Muscle layer of duodenum (tissue), 2 donors: Measurements from ENCODE around the gene THAP11.

Experiments
- H3K27ac ChIP-seq: one replicate; pipeline ENCODE4 v1.7.0; 2013; ENCODE audit warnings: mild to moderate bottlenecking, low read length
- H3K27me3 ChIP-seq: one replicate; pipeline ENCODE4 v1.7.0; 2013; ENCODE audit warnings: low read depth, mild to moderate bottlenecking, control low read depth, low read length
- H3K36me3 ChIP-seq, 2 donors: one replicate each; pipeline ENCODE4 v1.7.0; 2013; ENCODE audit warnings: low read length in 2 of 2, control low read depth in 1 of 2, mild to moderate bottlenecking in 1 of 2; ENCODE audit not compliant: insufficient read depth in 2 of 2, control insufficient read depth in 1 of 2
- H3K4me1 ChIP-seq, 2 donors: one replicate each; pipeline ENCODE4 v1.7.0; 2013; ENCODE audit warnings: low read length in 2 of 2, mild to moderate bottlenecking in 2 of 2, control low read depth in 1 of 2, moderate library complexity in 1 of 2; ENCODE audit not compliant: insufficient read depth in 2 of 2, control insufficient read depth in 1 of 2
- H3K4me3 ChIP-seq, 2 donors: one replicate each; pipeline ENCODE4 v1.7.0; 2013; ENCODE audit warnings: low read length in 2 of 2, low read depth in 1 of 2, mild to moderate bottlenecking in 1 of 2
- H3K9me3 ChIP-seq, 2 donors: one replicate each; pipeline ENCODE4 v1.7.0; 2013; ENCODE audit warnings: low read length in 2 of 2, control low read depth in 1 of 2, mild to moderate bottlenecking in 1 of 2; ENCODE audit not compliant: control insufficient read depth in 1 of 2
- donor health status: healthy.

The THAP11 gene

GRCh38 chr16:67841816-67842508 lies at the start of gene THAP11:
Gene THAP11 (plus strand): TSS chr16:67842320. CDS start chr16:67842555, 235 bp downstream.
- peaks cover 0 to 4% of the 10 kb centered on the region in 2 donors for H3K36me3 ChIP-seq
- H3K4me3 ChIP-seq, result peak within 1 kb of the TSS; percentile 74 to 85
- H3K27me3 ChIP-seq, result no peaks in the 10 kb centered on the region
- H3K9me3 ChIP-seq, result no peaks in the 10 kb centered on the region
- H3K27ac ChIP-seq, result peak within 1 kb of the TSS; percentile 95
- peaks cover 22 to 34% of the 10 kb centered on the region in 2 donors for H3K4me1 ChIP-seq

- Histone ChIP-seq H3K27me3 (no peaks in the 10 kb centered on the region), H3K36me3 (peaks cover 0 to 15% of the 10 kb centered on the region in 2 donors), H3K4me3 (no peak overlapping the region), H3K27ac (no peak overlapping the region), H3K9me3 (no peaks in the 10 kb centered on the region), H3K4me1 (peaks cover 0 to 2% of the 10 kb centered on the region in 2 donors)
Observed at GRCh38 chr16:67796099-67796718, 45.9 kb upstream of the THAP11 start.

GRCh38 chr16:67800338-67800926 lies 41.7 kb upstream of the THAP11 start:
- Histone ChIP-seq H3K27me3 (no peaks in the 10 kb centered on the region), H3K36me3 (peaks cover 5 to 28% of the 10 kb centered on the region in 2 donors), H3K4me3 (no peak overlapping the region), H3K4me1 (peaks cover 5 to 15% of the 10 kb centered on the region in 2 donors), H3K9me3 (no peaks in the 10 kb centered on the region), H3K27ac (no peak overlapping the region)

GRCh38 chr16:67801241-67801640 lies 40.9 kb upstream of the THAP11 start:
- no peak overlapping the region for H3K27ac ChIP-seq
- H3K4me3 ChIP-seq, result no peak overlapping the region
- no peaks in the 10 kb centered on the region for H3K9me3 ChIP-seq
- no peaks in the 10 kb centered on the region for H3K27me3 ChIP-seq
- H3K4me1 ChIP-seq, result peaks cover 9 to 19% of the 10 kb centered on the region in 2 donors
- H3K36me3 ChIP-seq, result peaks cover 5 to 28% of the 10 kb centered on the region in 2 donors

DNA sequence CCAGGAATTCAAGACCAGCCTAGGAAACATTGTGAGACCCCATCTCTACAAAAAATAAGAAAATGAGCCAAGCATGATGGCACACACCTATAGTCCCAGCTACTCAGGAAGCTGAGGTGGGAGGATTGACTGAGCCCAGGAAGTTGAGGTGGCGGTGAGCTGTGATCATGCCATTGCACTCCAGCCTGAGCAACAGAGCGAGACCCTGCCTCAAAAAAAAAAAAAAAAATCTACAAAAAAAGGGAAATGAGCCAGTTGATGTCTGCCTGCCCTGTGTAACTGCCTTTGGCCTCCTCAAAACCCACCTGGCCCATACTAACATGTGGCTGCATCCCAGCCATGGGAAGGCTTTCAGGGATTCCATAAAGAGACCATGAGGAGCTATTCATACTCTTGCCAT lies 40.2 kb upstream of the THAP11 start:
- H3K4me3 ChIP-seq, result no peak overlapping the region
- H3K27ac ChIP-seq, result no peak overlapping the region
- no peaks in the 10 kb centered on the region for H3K9me3 ChIP-seq
- peaks cover 5 to 28% of the 10 kb centered on the region in 2 donors for H3K36me3 ChIP-seq
- no peaks in the 10 kb centered on the region for H3K27me3 ChIP-seq
- H3K4me1 ChIP-seq, result peaks cover 9 to 19% of the 10 kb centered on the region in 2 donors

DNA sequence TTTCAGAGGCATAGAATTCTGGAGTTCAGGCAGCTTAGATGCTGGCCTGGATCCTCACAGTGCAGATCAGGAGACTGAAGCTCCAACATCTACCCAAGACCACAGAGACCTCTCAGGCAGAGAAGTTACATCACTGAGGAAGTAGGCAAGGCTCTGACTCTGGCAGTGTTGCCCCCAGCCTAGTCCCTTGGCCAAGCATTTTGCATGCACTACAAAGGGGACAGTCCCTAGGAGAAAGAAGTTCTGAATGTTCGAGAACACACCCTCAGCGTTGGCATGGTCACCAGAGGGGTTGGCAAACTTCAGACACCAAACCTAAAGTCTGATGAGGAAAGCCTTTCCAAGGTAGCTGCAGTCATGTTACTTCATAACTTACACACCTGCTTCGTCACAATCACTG lies 38.2 kb upstream of the THAP11 start:
- Histone ChIP-seq H3K27ac (no peak overlapping the region), H3K4me3 (no peak overlapping the region), H3K9me3 (no peaks in the 10 kb centered on the region), H3K27me3 (no peaks in the 10 kb centered on the region), H3K4me1 (peaks cover 11 to 27% of the 10 kb centered on the region in 2 donors), H3K36me3 (peaks cover 5 to 21% of the 10 kb centered on the region in 2 donors)

DNA sequence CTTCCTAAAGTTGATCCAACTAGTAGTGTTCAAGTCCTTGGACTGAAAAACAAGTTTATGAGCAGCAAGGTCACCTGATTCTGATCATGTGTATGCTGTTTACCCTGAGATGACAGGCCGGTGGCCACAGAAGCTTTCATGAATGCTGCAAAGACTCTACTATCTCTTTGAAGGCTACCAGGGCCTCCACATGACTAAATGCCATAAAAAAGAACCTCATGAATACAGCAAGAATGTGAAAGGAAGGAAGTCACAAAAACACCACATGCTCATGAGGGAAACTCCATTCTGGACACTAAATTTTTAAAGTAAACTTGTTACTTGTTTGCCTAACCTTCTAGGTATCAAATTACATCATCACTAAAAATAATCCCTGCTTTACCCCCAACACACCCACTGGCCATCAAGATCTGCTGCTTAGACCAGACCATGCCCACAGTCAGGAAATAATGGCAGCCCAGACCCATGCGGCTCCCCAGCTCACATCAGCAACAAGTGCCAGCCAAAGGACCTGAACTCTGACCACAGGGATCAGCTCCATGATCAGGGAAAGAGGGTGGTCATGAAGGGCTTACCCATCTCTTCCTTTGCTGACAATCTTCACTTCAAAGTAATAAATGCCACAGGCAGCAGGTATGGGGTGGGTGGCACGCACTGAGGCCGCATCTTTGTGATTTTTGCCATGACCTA lies 37.1 kb upstream of the THAP11 start:
- Histone ChIP-seq H3K27ac (peak overlapping the region; percentile 75), H3K4me1 (peaks cover 11 to 27% of the 10 kb centered on the region in 2 donors), H3K9me3 (no peaks in the 10 kb centered on the region), H3K4me3 (peak overlapping the region; percentile 89 to 96), H3K27me3 (no peaks in the 10 kb centered on the region), H3K36me3 (peaks cover 5 to 21% of the 10 kb centered on the region in 2 donors)

DNA sequence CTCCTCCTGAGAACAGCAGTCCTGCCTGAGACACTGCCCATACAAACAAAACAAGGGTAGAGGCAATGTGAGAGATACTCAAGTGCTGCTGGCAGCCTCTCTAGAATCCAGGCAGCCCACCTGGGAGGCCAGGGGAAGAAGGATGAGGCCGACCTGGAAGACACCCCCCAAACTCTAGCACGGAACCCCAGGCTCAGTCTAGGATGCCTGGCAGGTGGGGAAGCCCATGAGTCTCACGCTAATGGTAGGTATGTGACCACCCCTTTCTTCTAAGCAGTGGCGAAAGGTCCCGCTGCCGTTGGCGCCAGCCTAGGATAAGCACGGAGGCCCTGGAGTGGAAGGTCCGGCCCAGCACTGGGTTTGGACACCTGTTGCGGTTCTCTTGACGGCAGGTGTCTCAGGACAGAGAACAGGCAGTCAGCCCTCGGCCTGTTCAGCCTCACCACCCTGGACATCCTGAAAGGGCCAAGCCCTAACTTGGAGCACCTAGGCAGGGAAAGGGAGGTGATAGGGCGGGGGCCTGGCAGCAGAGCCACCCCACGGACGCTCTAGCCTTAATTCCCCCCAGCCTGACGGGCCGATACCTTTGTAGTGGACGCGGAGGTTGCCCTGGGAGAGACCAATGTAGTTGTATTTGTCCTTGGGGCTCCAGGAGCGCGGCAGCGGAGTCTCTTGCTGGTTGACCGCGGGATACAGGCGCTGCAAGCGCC lies 36.2 kb upstream of the THAP11 start:
- H3K27me3 ChIP-seq, result no peaks in the 10 kb centered on the region
- H3K9me3 ChIP-seq, result no peaks in the 10 kb centered on the region

GRCh38 chr16:67806428-67807147 lies 35.5 kb upstream of the THAP11 start, which contains the start of the genes RANBP10 and TSNAXIP1:
Gene RANBP10 (minus strand): TSS chr16:67806560. CDS start chr16:67806536, 24 bp downstream.
Gene TSNAXIP1 (plus strand): TSS chr16:67806889. CDS start chr16:67807150, 261 bp downstream.
- H3K27ac ChIP-seq, result peak within 1 kb of the TSS; percentile 75
- H3K9me3 ChIP-seq, result no peaks in the 10 kb centered on the region
- H3K4me1 ChIP-seq, result peaks cover 11 to 21% of the 10 kb centered on the region in 2 donors
- no peaks in the 10 kb centered on the region for H3K27me3 ChIP-seq
- peak within 1 kb of the TSS; percentile 89 to 96 for H3K4me3 ChIP-seq
- H3K36me3 ChIP-seq, result peaks cover 5 to 8% of the 10 kb centered on the region in 2 donors

More for the DNA sequence above, 36.2 kb upstream of the THAP11 start:
- Histone ChIP-seq H3K4me3 (peak overlapping the region; percentile 89 to 96), H3K36me3 (peaks cover 5 to 15% of the 10 kb centered on the region in 2 donors), H3K27ac (peak overlapping the region; percentile 75), H3K4me1 (peaks cover 11 to 27% of the 10 kb centered on the region in 2 donors)

GRCh38 chr16:67807148-67807682 lies 34.9 kb upstream of the THAP11 start:
- Histone ChIP-seq H3K27ac (peak overlapping the region; percentile 16), H3K36me3 (peaks cover 5% of the 10 kb centered on the region in 2 donors), H3K4me1 (peaks cover 11 to 21% of the 10 kb centered on the region in 2 donors), H3K27me3 (no peaks in the 10 kb centered on the region), H3K9me3 (no peaks in the 10 kb centered on the region), H3K4me3 (peak overlapping the region; percentile 89 to 96)
